Measurements from ENCODE around the gene IL23R.

IL23R gene

GRCh38 chr1:67256291-67257172 is 90.3 kb downstream of the IL23R start:
- TF ChIP-seq, protein P1, sequence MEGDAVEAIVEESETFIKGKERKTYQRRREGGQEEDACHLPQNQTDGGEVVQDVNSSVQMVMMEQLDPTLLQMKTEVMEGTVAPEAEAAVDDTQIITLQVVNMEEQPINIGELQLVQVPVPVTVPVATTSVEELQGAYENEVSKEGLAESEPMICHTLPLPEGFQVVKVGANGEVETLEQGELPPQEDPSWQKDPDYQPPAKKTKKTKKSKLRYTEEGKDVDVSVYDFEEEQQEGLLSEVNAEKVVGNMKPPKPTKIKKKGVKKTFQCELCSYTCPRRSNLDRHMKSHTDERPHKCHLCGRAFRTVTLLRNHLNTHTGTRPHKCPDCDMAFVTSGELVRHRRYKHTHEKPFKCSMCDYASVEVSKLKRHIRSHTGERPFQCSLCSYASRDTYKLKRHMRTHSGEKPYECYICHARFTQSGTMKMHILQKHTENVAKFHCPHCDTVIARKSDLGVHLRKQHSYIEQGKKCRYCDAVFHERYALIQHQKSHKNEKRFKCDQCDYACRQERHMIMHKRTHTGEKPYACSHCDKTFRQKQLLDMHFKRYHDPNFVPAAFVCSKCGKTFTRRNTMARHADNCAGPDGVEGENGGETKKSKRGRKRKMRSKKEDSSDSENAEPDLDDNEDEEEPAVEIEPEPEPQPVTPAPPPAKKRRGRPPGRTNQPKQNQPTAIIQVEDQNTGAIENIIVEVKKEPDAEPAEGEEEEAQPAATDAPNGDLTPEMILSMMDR (IDR thresholded peaks at IDR 0.05): no peak

GRCh38 chr1:67257173-67257535 is 90.9 kb downstream of the IL23R start:
- TF ChIP-seq, protein P1 (IDR thresholded peaks at IDR 0.05): no peak

DNA sequence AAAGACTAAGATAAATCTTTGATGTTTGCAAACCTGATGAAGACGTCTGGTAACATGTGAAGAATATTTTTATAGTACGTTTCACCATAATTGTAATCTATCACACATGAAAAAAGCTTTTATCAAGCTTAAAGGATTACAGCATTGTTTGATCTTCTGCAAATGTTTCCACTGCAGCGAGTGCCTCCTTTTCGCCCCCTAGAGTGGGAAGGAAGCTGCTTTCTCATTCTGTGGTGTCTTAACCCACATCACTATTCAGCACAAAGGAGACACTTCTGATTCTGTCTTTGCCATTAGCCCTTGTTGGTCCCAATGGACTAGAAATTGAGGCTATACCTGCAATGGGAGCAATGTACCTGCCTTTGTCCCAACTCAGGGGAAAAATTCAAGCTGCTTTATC is 95.4 kb downstream of the IL23R start:
- TF ChIP-seq, protein P1 (IDR thresholded peaks at IDR 0.05): no peak

DNA sequence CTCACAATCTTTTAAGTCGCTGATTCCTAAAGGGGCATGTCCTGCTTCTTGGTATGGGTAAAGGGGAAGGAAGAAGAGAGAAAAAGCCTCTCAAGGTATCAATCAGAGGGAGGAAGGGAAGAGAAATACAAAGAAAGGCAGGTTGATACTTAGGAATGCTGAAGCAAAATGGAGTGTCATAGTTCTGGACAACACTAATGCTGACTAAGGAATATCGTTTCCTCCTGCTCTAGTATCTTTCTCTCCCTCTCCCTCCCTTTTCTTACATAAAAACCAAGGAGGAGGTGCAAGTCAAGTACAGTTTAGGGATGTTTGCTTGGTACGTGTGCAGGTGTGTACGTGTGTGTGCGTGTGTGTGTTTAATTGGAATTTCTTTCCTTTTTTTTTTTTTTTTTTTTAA is 96.5 kb downstream of the IL23R start:
- TF ChIP-seq, protein P1 (IDR thresholded peaks at IDR 0.05): no peak

GRCh38 chr1:67264152-67264551 is 97.9 kb downstream of the IL23R start:
- TF ChIP-seq, protein P1 (IDR thresholded peaks at IDR 0.05): no peak

- TF ChIP-seq, protein P1 (IDR thresholded peaks at IDR 0.05): no peak
Measured at GRCh38 chr1:67264899-67265298, 98.6 kb downstream of the IL23R start.

GRCh38 chr1:67269061-67269460 is 102.8 kb downstream of the IL23R start:
- TF ChIP-seq, protein P1 (IDR thresholded peaks at IDR 0.05): no peak

Data from LNCAP (cell line).